Natural killer cell treated with Interleukin-12 subunit alpha and Interleukin-12 subunit beta and Interleukin-15 and Interleukin-18, amount 100 ng/mL, for 72 hours (primary cell): ENCODE data around the gene SLC66A2. TPM values are rescaled to one million over a fixed set of nuclear protein-coding genes. Genes with fewer than 3 reads are reported as not detected.
A peak's percentile ranks its signal among the peaks of the same experiment; 100 is the strongest.

ENCODE experiments used
- ATAC-seq, 2 donors: fragments of 150-1000 bp; cut with Tn5 transposase in 1 of 2; sonication (Bioruptor Pico), chemical (Tn5 transposase) in 1 of 2; 2 replicates each; pipeline ENCODE4 v1.10.0; 2021
- DNase-seq: peaks from one replicate; pipeline ENCODE4 v3.0.0; 2022; ENCODE audit warnings: low spot score
- H3K27ac Mint-ChIP-seq, 2 donors: 1 replicate in 1 of 2; 2 replicates in 1 of 2; pipeline ENCODE4 v1.8.0; 2022; ENCODE audit warnings: mixed read lengths in 2 of 2, mild to moderate bottlenecking in 1 of 2, moderate library complexity in 1 of 2
- H3K27me3 Mint-ChIP-seq, 2 donors: 1 replicate in 1 of 2; 2 replicates in 1 of 2; pipeline ENCODE4 v1.8.0; 2022; ENCODE audit warnings: mixed read lengths in 2 of 2
- H3K36me3 Mint-ChIP-seq: one replicate; pipeline ENCODE4 v1.8.0; 2022; ENCODE audit warnings: mixed read lengths
- H3K4me1 Mint-ChIP-seq, 2 donors: 1 replicate in 1 of 2; 2 replicates in 1 of 2; pipeline ENCODE4 v1.8.0; 2022; ENCODE audit warnings: low read depth in 2 of 2, mixed read lengths in 2 of 2, mild to moderate bottlenecking in 1 of 2
- H3K4me3 Mint-ChIP-seq: one replicate; pipeline ENCODE4 v1.8.0; 2022; ENCODE audit warnings: mixed read lengths
- H3K9me3 Mint-ChIP-seq: 2 replicates; pipeline ENCODE4 v1.8.0; 2022; ENCODE audit warnings: mixed read lengths
- total RNA-seq, 2 donors: library from RNA; stranded (reverse); gene quantifications; one replicate each; pipeline ENCODE4 v1.2.3, GENCODE V29; 2022

Gene SLC66A2
- total RNA-seq, 2 donors from 2014 or later, result 23.8 to 28.1 TPM

GRCh38 chr18:79910563-79911343 is 40.7 kb downstream of the SLC66A2 start:
- Mint-ChIP-seq H3K36me3 (peaks cover 17% of the 10 kb centered on the region), H3K27ac (no peak overlapping the region), H3K4me1 (peaks cover 4 to 35% of the 10 kb centered on the region in 2 donors), H3K9me3 (no peaks in the 10 kb centered on the region), H3K27me3 (no peaks in the 10 kb centered on the region), H3K4me3 (no peak overlapping the region)
- ATAC-seq (no peak), DNase-seq (no peak)

- DNase-seq (no peak), ATAC-seq (no peak)
- Mint-ChIP-seq H3K27ac (no peak overlapping the region), H3K27me3 (no peaks in the 10 kb centered on the region), H3K36me3 (peaks cover 13% of the 10 kb centered on the region), H3K4me1 (peaks cover 4 to 22% of the 10 kb centered on the region in 2 donors), H3K4me3 (no peak overlapping the region), H3K9me3 (no peaks in the 10 kb centered on the region)
Measured at GRCh38 chr18:79906706-79907105, 44.7 kb downstream of the SLC66A2 start.

- no peak overlapping the region for H3K27ac Mint-ChIP-seq
- peaks cover 4 to 22% of the 10 kb centered on the region in 2 donors for H3K4me1 Mint-ChIP-seq
- H3K9me3 Mint-ChIP-seq, result no peaks in the 10 kb centered on the region
- H3K27me3 Mint-ChIP-seq, result no peaks in the 10 kb centered on the region
- ATAC-seq, result no peak
- no peak overlapping the region for H3K4me3 Mint-ChIP-seq
- peaks cover 13% of the 10 kb centered on the region for H3K36me3 Mint-ChIP-seq
- no peak for DNase-seq
Measured at GRCh38 chr18:79905993-79906392, 45.5 kb downstream of the SLC66A2 start.

GRCh38 chr18:79905389-79905911 is 46.0 kb downstream of the SLC66A2 start:
- Mint-ChIP-seq H3K36me3 (peaks cover 13% of the 10 kb centered on the region), H3K4me1 (peaks cover 4 to 20% of the 10 kb centered on the region in 2 donors), H3K27me3 (no peaks in the 10 kb centered on the region), H3K27ac (no peak overlapping the region), H3K4me3 (no peak overlapping the region), H3K9me3 (no peaks in the 10 kb centered on the region)
- ATAC-seq (no peak), DNase-seq (no peak)

- no peaks in the 10 kb centered on the region for H3K9me3 Mint-ChIP-seq
- H3K27ac Mint-ChIP-seq, result no peak overlapping the region
- ATAC-seq (no peak), DNase-seq (no peak)
- peaks cover 13% of the 10 kb centered on the region for H3K36me3 Mint-ChIP-seq
- H3K4me1 Mint-ChIP-seq, result peaks cover 4 to 18% of the 10 kb centered on the region in 2 donors
- no peaks in the 10 kb centered on the region for H3K27me3 Mint-ChIP-seq
- no peak overlapping the region for H3K4me3 Mint-ChIP-seq
Measured at GRCh38 chr18:79904357-79905147, 46.9 kb downstream of the SLC66A2 start.

- Mint-ChIP-seq H3K36me3 (peaks cover 9% of the 10 kb centered on the region), H3K4me3 (no peak overlapping the region), H3K27me3 (no peaks in the 10 kb centered on the region), H3K27ac (no peak overlapping the region), H3K9me3 (no peaks in the 10 kb centered on the region), H3K4me1 (peaks cover 0 to 12% of the 10 kb centered on the region in 2 donors)
- ATAC-seq (no peak), DNase-seq (no peak)
Measured at GRCh38 chr18:79903787-79904356, 47.6 kb downstream of the SLC66A2 start.

- Mint-ChIP-seq H3K4me3 (no peak overlapping the region), H3K9me3 (no peaks in the 10 kb centered on the region), H3K4me1 (peaks cover 0 to 6% of the 10 kb centered on the region in 2 donors), H3K27ac (no peak overlapping the region), H3K36me3 (peaks cover 2% of the 10 kb centered on the region), H3K27me3 (no peaks in the 10 kb centered on the region)
- no peak for DNase-seq
- ATAC-seq, result no peak
Measured at GRCh38 chr18:79903071-79903635, 48.3 kb downstream of the SLC66A2 start.

- Mint-ChIP-seq H3K36me3 (peaks cover 5% of the 10 kb centered on the region), H3K4me1 (peaks cover 0 to 5% of the 10 kb centered on the region in 2 donors), H3K27ac (no peak overlapping the region), H3K27me3 (no peaks in the 10 kb centered on the region), H3K9me3 (peaks cover 4% of the 10 kb centered on the region), H3K4me3 (no peak overlapping the region)
- DNase-seq (no peak), ATAC-seq (no peak)
Measured at GRCh38 chr18:79902640-79903039, 48.8 kb downstream of the SLC66A2 start.

- H3K27ac Mint-ChIP-seq, result no peak overlapping the region
- DNase-seq, result no peak
Measured at GRCh38 chr18:79902075-79902474, 49.4 kb downstream of the SLC66A2 start.

GRCh38 chr18:79901665-79902064 is 49.8 kb downstream of the SLC66A2 start:
- H3K9me3 Mint-ChIP-seq, result peaks cover 13% of the 10 kb centered on the region
- DNase-seq (no peak), ATAC-seq (no peak)
- peaks cover 0 to 5% of the 10 kb centered on the region in 2 donors for H3K4me1 Mint-ChIP-seq
- H3K27me3 Mint-ChIP-seq, result no peaks in the 10 kb centered on the region
- no peak overlapping the region for H3K4me3 Mint-ChIP-seq
- no peak overlapping the region for H3K27ac Mint-ChIP-seq
- H3K36me3 Mint-ChIP-seq, result peaks cover 14% of the 10 kb centered on the region

More at GRCh38 chr18:79902075-79902474, 49.4 kb downstream of the SLC66A2 start:
- Mint-ChIP-seq H3K4me1 (peaks cover 0 to 5% of the 10 kb centered on the region in 2 donors), H3K9me3 (peaks cover 9% of the 10 kb centered on the region), H3K4me3 (no peak overlapping the region), H3K27me3 (no peaks in the 10 kb centered on the region), H3K36me3 (peaks cover 10% of the 10 kb centered on the region)
- no peak for ATAC-seq

GRCh38 chr18:79900610-79901570 is 50.6 kb downstream of the SLC66A2 start:
- Mint-ChIP-seq H3K27me3 (no peaks in the 10 kb centered on the region), H3K36me3 (peaks cover 16% of the 10 kb centered on the region), H3K4me3 (no peak overlapping the region), H3K27ac (no peak overlapping the region), H3K9me3 (peaks cover 13% of the 10 kb centered on the region), H3K4me1 (peaks cover 0 to 3% of the 10 kb centered on the region in 2 donors)
- ATAC-seq, result peak in 1 of 2 donors; percentile 22
- DNase-seq, result no peak

GRCh38 chr18:79899609-79900445 is 51.6 kb downstream of the SLC66A2 start:
- DNase-seq (no peak), ATAC-seq (no peak)
- Mint-ChIP-seq H3K27ac (no peak overlapping the region), H3K4me3 (no peak overlapping the region), H3K4me1 (no peaks in the 10 kb centered on the region), H3K27me3 (no peaks in the 10 kb centered on the region), H3K9me3 (peaks cover 22% of the 10 kb centered on the region), H3K36me3 (peaks cover 25% of the 10 kb centered on the region)
